ENCODE results near the gene USB1.
"Not testable (repeated sequence)": the region's sequence is repeated elsewhere in the genome, so short reads cannot be mapped to it uniquely, and the experiment has no call there.

The USB1 gene

GRCh38 chr16:57970319-57970718, 30.9 kb upstream of the USB1 start:
- no peak for DNase-seq

DNA sequence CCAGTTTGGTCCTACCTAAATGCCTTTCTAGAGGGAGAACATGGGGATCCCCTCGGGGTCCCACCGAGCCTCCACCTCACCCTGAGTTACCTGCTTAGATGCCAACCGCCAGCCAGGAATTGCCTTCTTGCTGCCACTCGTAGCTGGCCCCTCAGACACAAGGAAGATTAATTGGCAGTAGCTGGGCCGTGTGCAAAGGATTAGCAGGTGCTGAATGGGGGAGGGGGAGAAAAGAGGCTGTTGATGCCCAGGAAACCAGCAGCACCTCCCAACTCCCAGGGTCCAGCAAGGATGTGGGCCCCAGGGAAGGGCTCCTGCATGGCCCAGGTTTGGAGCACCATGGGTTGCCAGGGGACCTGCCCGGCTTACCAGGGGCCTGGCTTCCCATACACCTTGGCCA, 30.2 kb upstream of the USB1 start, which contains the start of gene CNGB1:
Gene CNGB1, minus strand, starts transcription at position 159 of the 400 bp plus-strand sequence. CDS start 3,842 bp downstream, outside the sequence.
- no peak for DNase-seq

DNA sequence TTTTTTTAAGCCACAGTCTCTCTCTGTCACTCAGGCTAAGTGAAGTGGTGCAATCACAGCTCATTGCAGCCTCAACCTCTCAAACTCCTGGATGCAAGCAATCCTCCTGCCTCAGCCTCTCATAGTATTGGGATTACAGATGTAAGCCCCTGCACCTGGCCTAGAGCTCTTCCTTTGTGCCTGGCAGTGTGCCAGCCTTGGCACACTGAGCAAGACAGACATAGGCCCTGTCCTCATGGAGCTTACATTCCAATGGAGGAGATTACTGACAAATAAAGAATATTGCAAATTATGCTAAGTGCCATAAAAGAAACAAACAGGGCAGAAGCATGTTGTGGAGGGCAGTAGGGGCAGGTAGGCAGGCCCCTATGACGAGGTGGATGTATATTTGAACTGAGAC, 29.4 kb upstream of the USB1 start:
- no peak for DNase-seq

- no peak for DNase-seq
These were observed 28.9 kb upstream of the USB1 start for GRCh38 chr16:57972306-57972705.

GRCh38 chr16:57976331-57976796, 24.8 kb upstream of the USB1 start:
- DNase-seq, result no peak

GRCh38 chr16:57977418-57978069, 23.7 kb upstream of the USB1 start:
- DNase-seq, result no peak

DNA sequence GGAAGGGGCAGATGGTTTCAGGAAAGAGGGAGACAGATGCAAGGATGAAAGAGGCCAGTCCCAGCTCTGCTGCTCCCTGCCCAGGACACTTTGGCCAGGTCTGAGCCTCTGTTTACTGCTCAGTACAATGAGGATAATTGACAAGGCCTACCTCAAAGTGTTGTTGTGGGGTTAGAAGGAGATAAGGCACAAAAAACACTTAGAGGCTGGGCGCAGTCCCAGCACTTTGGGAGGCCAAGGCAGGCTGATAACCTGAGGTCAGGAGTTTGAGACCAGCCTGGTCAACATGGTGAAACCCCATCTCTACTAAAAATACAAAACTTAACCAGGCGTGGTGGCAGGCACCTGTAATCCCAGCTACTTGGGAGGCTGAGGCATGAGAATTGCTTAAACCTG, 23.1 kb upstream of the USB1 start:
- DNase-seq, result not testable (repeated sequence)

GRCh38 chr16:57979006-57979585, 22.1 kb upstream of the USB1 start:
- no peak for DNase-seq

- DNase-seq, result no peak
These were observed 19.6 kb upstream of the USB1 start for GRCh38 chr16:57981636-57982035.

- DNase-seq, result no peak
These were observed 18.8 kb upstream of the USB1 start for GRCh38 chr16:57982385-57982784.

DNA sequence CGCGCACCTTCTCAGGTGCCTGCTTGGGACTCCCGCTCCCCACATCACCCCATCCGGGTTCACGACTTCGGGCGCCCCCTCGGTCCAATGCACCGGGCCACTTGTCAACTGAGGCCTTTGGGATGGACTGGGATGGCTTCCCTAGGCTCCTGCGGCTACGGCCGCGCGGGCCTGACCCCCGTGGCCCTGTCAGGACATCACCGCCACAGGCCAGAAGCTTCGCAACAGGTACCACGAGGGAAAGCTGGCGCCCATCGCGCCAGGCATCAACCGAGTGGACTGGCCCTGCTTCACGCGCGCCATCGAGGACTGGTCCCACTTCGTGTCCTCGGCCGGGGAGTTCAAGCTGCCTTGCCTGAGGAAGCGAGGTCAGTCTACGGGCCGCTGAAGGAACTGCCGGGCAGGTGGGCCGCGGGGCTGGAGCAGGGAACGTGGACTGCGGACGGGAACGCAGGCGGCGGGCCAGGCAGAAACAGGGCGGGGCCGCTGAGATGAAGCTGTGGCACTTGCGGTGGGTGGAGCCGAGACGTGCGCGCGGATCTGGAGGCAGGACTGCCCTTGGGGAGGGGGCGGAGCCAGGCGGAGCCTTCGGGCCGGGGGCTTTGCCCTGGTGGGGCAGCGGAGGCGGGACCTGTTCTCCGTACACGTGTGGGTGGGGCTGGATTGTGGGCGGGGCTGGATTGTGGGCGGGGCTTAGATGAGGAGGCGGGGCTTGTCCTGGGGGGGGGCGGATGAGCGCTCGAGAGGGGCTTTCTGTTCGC, 16.6 kb upstream of the USB1 start:
- DNase-seq, result peak; percentile 88 to 92 (median 91)

DNA sequence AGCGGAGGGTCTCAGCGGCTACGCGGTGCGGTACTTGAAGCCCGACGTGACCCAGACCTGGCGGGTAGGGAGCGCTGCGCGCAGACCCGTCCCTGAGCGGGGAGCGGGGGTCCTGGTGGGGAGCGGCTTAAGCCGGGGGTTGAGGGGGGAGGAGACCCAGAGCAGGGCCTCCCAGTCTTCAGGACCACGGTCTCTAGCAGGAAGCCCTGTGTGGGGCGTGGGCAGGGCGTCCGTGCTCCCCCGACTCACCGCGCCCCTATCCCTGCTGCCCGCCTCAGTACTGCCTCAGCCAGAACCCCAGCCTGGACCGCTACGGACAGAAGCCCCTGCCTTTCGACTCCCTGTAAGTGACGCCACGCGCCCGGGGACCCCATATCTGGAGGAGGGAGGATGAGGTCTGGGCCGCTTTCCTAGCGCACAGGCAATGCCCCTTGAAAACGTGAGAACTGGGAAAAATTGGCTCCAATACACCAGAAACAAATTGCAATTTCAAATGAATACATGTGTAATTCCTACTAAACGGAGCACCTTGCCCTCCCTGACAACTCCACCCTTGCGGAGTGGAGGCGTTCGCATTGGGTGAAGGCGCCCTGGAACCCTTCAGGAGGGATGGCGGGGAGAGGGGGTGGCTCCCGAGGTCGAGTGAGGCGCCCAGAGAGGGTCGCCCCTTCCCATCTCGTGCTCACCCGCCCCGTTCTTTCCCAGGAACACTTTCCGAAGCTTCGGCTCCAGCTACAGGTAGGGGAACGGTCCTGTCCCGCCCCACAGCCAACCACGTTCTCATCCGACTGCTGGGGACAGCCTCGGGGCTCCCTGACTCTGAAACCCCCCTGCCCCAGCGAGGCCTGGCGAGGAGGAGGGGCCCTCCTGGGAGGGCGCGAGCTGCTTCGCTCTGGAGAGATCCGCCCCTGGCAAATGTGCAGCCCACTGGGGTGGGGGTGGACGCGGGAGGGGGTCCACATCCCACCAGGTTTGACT, 15.7 kb upstream of the USB1 start:
- no peak for DNase-seq

DNA sequence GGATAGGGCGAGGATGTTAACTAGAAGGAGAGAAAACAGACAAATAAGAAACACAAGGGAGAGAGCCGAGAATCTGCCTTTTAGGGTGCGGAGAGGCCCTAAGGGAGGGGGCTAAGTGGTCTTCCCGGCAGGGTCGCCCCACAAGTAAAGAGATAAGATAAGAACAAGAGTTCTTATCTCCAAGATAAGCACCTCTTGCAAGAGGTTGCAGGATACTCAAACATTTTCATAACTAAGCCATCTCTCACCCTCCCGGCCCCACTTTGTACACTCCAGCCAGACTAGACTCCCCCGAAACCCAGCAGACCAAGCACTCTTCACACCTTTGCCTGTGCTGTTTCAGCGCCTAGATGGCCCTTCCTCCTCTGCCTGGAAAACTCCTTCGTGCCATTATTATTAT, 15.0 kb upstream of the USB1 start:
- DNase-seq, result no peak

- DNase-seq, result no peak
These were observed 13.6 kb upstream of the USB1 start for GRCh38 chr16:57987441-57988177.

GRCh38 chr16:57988929-57989328, 12.3 kb upstream of the USB1 start:
- DNase-seq, result no peak

GRCh38 chr16:57991551-57992059, 9.6 kb upstream of the USB1 start:
- no peak for DNase-seq

DNA sequence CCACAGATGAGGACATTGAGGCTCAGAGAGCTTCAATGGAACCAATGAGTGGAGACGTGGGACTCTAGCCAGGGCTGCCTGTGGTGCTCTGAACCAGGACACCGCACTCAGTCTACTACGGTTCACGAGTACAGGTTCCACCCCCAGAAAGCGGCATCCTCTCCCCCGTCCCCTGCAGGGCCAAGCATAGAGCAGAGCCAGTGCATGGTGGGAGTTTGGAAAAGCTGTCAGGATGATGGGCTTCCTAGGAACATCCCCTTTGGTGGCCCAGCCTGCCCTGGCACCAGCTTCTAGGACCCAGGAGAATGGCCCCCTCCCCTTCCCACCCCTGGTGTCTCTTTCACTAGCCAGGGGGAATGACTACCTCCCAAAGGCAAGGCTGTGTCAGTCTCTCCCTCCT, 9.1 kb upstream of the USB1 start:
- DNase-seq, result no peak

DNA sequence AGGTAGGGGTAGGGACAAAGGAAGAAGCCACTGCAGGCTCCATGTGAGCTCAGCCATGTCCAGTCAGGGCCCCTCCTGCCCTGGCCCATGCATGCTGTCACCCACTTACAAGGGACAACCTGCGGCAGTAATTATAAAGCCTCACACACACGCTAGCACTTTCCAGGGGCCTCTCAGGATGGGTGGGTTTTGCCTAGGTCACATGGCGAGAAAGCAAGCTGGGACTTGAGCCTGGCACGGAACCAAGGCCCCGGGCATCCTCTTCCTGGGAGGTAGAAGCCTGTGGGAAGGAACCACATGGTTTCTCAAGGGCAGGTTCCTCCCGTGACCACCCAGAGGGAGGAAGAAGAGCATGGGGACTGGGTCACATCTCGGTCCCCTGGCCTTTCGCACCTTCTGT, 7.8 kb upstream of the USB1 start:
- DNase-seq, result no peak

DNA sequence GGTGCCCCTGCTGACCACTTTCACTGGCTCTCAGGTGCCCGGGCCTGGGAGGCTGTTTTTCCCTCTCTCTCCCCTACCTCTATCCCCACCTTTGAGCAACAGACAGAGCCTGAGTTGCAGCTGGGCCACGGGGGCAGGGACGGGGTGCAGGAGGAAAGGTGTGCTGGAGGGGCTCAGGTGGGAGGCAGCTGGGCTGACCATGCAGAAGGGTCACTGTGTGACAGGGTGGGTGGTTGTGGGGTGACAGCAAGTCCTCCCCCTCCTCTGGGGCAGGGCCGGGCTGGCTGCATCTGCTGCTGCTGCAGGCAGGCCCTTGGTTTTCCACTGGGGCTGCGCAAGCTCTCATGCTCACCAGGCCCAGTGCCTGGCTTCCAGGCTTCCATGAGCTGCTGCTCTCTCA, 7.3 kb upstream of the USB1 start:
- DNase-seq, result no peak

DNA sequence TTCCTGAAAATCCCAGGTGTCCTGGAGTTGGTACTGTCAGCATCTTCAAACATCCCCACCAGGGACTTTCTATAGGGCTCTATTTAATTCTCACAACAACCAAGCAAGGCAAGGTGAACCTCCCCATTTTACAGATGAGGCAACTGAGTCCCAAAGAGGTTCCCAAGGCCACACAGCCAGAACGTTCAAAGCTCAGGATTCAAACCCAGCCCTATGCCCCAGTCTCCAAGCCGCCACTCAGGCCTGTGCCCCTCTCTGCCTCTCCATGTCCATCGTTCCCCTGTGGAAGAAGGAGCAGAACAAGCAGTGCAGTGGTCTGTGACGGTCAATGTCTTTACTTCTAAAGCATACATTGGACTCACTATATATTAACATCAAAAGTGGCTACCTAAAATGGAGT, 6.8 kb upstream of the USB1 start:
- DNase-seq, result no peak

GRCh38 chr16:57994778-57995177, 6.4 kb upstream of the USB1 start:
- peak in 4 of 5 donors; percentile 31 to 59 (median 40) for DNase-seq

Data from T-helper 1 cell (primary cell).